ENCODE results near the gene DYNLL2. TPM values are rescaled to one million over a fixed set of nuclear protein-coding genes. Genes with fewer than 3 reads are reported as not detected.

DYNLL2 gene
- total and polyA plus RNA-seq, 9 of the 15 experiments (the other 6 are each of a cell fraction or from before 2014, with no cell fraction given) = 1.8 to 24.5 (median 13.0) TPM

GRCh38 chr17:58040386-58040785 lies 42.8 kb upstream of the DYNLL2 start:
- POLR2A ChIA-PET = interaction anchor here (0.6 to 2.4 kb wide), 4 partner anchors 9 to 275 kb away, joined by 3 to 6 read pairs (median 4); partner anchors contain the start of gene SRSF1
- no TSS peak for BruUV-seq (replicated peaks)
- Histone ChIP-seq H3K36me3 (ENCODE audit: control insufficient read depth, insufficient read depth, low read length) (no peaks in the 10 kb centered on the region), H3K9me1 (ENCODE audit: control insufficient read depth, insufficient read depth, low read length) (no peaks in the 10 kb centered on the region), H3K9me3 (replicated peaks; ENCODE audit: control insufficient read depth, insufficient read depth, low read depth, low read length) (no peaks in the 10 kb centered on the region), H3K4me2 (ENCODE audit: insufficient read depth, low read length) (no peak overlapping the region), H3K4me3 (no peak overlapping the region), H4K20me1 (replicated peaks; ENCODE audit: control insufficient read depth, insufficient read depth, low read length) (no peaks in the 10 kb centered on the region), H3K27ac (ENCODE audit: extremely low read depth, low read depth, low read length) (no peak overlapping the region), H3K9ac (ENCODE audit: insufficient read depth in 1 of 2, low read depth in 2 of 2, low read length in 2 of 2) (no peak overlapping the region), H3K4me1 (replicated peaks in 1 of 2; ENCODE audit: control insufficient read depth in 2 of 2, insufficient read depth in 2 of 2, low read length in 2 of 2) (no peaks in the 10 kb centered on the region), H3K79me2 (ENCODE audit: control insufficient read depth, insufficient read depth, low read length) (no peaks in the 10 kb centered on the region), H3K27me3 (ENCODE audit: control insufficient read depth in 2 of 2, insufficient read depth in 2 of 2, low read length in 2 of 2) (peaks cover 29 to 33% of the 10 kb centered on the region in 2 experiments), H2AFZ (ENCODE audit: low read depth, low read length) (no peak overlapping the region)
- DNase-seq (ENCODE audit: extremely low read depth in 1 of 4, low spot score in 3 of 4) (no peak), ATAC-seq (no peak), FAIRE-seq (no peak)
- 4% methylated on average over 8 of the region's 8 CpGs for WGBS (ENCODE audit: insufficient coverage, low coverage, missing lambda C conversion rate)
- CTCF ChIA-PET (ENCODE audit: low intra/inter-chr PET ratio) = no interaction called here
- intact Hi-C loops (cut with micrococcal nuclease) = no loop called here
- in situ Hi-C loops (cut with MboI) = no loop called here
- TF ChIP-seq ZNF140 (CRISPR knock-in tag; IDR thresholded peaks at IDR 0.05) (no peak), ZNF740 (CRISPR knock-in tag; IDR thresholded peaks at IDR 0.05) (no peak), ZNF740 (tag; IDR thresholded peaks at IDR 0.05) (no peak), NFXL1 (CRISPR knock-in tag; IDR thresholded peaks at IDR 0.05) (no peak), PML (IDR thresholded peaks at IDR 0.05; ENCODE audit: low read length) (no peak), BCOR (IDR thresholded peaks at IDR 0.05) (no peak), ZNF436 (CRISPR knock-in tag; IDR thresholded peaks at IDR 0.05) (no peak), KLF1 (tag; IDR thresholded peaks at IDR 0.05) (no peak), IFI16 (CRISPR knock-in tag; IDR thresholded peaks at IDR 0.05) (no peak), GMEB1 (CRISPR knock-in tag; IDR thresholded peaks at IDR 0.05) (no peak), DIDO1 (tag; IDR thresholded peaks at IDR 0.05; ENCODE audit: low read depth) (no peak), GATAD2A (IDR thresholded peaks at IDR 0.05) (no peak), TCF7 (IDR thresholded peaks at IDR 0.05; ENCODE audit: borderline replicate concordance) (no peak), CBX1 (IDR thresholded peaks at IDR 0.05; ENCODE audit: low read depth) (no peak), EHMT2 (IDR thresholded peaks at IDR 0.05) (no peak), U2AF1 (optimal IDR thresholded peaks at IDR 0.05; ENCODE audit: low read depth, low read length) (no peak), PHTF2 (CRISPR knock-in tag; IDR thresholded peaks at IDR 0.05) (no peak), THRA (IDR thresholded peaks at IDR 0.05) (no peak), NFATC3 (IDR thresholded peaks at IDR 0.05) (no peak), ZSCAN32 (CRISPR knock-in tag; IDR thresholded peaks at IDR 0.05) (no peak), ZC3H4 (CRISPR knock-in tag; IDR thresholded peaks at IDR 0.05; ENCODE audit: borderline replicate concordance) (no peak)
